ENCODE results near the gene LPAR3.

GRCh38 chr1:84785271-84786036, 107.6 kb downstream of the LPAR3 start:
- TF ChIP-seq CTCF (conservative IDR thresholded peaks at IDR 0.05; ENCODE audit: low read depth, low read length) (no peak), EZH2 (IDR thresholded peaks at IDR 0.05; ENCODE audit: borderline replicate concordance, low read depth, low read length, poor library complexity, severe bottlenecking) (no peak)

All from A673 (cell line).